ENCODE data around the gene LIPC.

GRCh38 chr15:58407236-58407775 lies 24.5 kb upstream of the LIPC start:
- TF ChIP-seq SREBF2 (IDR thresholded peaks at IDR 0.05; ENCODE audit: low read length) (no peak), CEBPB (IDR thresholded peaks at IDR 0.05; ENCODE audit: borderline replicate concordance in 1 of 2, low read depth in 2 of 2, low read length in 2 of 2) (no peak), ELK1 (IDR thresholded peaks at IDR 0.05; ENCODE audit: low read depth, low read length) (no peak)

Measured in GM12878 (cell line).